ENCODE measurements around the gene PPP1R2B.

Gene PPP1R2B

DNA sequence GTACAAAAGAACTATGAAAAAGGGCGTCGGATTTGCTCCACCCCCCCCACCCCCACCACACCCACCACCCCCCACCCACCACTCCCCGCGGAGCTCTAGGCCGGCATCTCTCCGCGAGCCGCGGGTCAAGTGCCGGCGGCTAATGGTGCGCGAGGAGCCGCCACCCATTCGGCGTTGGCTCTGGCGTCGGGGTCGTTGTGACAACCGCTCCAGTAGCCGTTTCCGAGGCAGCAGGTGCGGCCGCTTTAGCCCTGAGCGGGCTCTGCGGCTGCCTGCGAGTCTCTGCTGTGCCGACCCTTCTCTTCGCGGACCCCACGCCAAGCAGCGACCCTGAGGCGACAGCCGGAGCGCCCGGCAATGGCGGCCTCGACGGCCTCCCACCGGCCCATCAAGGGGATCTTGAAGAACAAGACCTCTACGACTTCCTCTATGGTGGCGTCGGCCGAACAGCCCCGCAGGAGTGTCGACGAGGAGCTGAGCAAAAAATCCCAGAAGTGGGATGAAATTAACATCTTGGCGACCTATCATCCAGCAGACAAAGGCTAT lies at the start of gene PPP1R2B:
PPP1R2B (plus strand) TSS at position 90 of the 546 bp plus-strand sequence; CDS start at position 358, 268 bp downstream.
- Mint-ChIP-seq H3K27me3 (ENCODE audit: low read depth) (peaks cover 25% of the 10 kb centered on the region), H3K27ac (no peak within 1 kb of the TSS), H3K36me3 (ENCODE audit: low read depth) (peaks cover 39% of the 10 kb centered on the region), H3K4me1 (ENCODE audit: low read depth) (peaks cover 20% of the 10 kb centered on the region), H3K9me3 (peaks cover 51% of the 10 kb centered on the region), H3K4me3 (no peak within 1 kb of the TSS)

DNA sequence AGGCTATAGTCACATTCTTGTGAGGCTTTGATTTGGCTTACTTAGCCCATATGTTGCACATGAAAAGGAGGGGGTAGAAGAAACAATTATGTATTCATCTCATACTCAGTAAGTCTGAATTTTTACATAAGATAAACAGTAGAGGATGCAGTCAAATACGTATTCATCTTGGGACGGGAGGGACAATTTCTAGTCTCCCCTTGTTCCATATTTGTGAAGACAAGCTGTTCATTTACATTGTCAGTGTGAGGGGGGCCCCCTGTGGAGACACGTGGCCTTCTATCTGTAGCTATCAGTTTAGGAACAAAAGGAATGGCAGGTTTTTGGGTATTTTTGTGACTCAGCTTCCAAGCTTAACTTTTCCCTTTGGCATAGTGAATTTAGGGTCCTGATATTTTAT lies 49.2 kb upstream of the PPP1R2B start:
- peaks cover 10% of the 10 kb centered on the region for H3K9me3 Mint-ChIP-seq
- no peak overlapping the region for H3K27ac Mint-ChIP-seq
- peaks cover 5% of the 10 kb centered on the region for H3K36me3 Mint-ChIP-seq (ENCODE audit: low read depth)
- H3K4me3 Mint-ChIP-seq, result no peak overlapping the region
- H3K27me3 Mint-ChIP-seq (ENCODE audit: low read depth), result peaks cover 35% of the 10 kb centered on the region
- peaks cover 16% of the 10 kb centered on the region for H3K4me1 Mint-ChIP-seq (ENCODE audit: low read depth)

DNA sequence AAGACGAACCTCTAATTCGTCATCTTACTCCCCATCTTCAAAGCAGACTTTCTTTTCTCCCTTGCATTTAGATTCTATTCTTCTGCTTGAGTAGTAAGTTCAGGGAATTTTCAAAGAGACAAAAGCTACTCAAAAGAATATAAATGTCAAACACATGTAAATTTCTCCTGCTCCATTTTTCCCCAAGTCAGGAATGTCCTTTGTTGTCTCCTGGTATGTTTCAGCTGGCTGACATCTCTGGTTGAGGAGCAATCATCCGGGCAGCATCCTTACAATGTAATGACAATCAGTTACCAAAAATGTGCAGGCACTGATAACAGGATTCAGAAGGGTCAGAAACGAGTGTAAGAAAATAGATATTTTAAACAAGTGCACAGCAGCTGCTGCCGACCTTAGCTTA lies 47.6 kb upstream of the PPP1R2B start:
- Mint-ChIP-seq H3K27me3 (ENCODE audit: low read depth) (peaks cover 29% of the 10 kb centered on the region), H3K4me1 (ENCODE audit: low read depth) (peaks cover 15% of the 10 kb centered on the region), H3K36me3 (ENCODE audit: low read depth) (peaks cover 6% of the 10 kb centered on the region)

DNA sequence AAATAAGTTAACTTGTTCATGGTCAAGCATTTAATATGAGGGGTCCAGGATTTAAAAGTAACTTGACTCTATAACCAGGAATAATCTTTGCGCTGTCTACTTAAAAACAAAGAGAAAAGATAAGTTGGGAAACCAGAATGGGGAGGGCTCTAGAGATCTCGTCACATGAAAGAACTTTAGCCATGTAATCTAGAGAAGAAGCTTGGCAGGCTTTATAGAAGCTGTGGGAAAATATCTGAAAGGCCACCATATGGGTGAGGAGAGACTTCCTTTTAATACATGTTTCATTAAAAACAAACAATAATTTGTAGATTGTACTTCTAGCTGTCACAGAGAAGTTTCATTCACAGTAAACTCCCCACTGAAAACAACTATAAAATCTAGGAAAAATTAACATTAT lies 46.7 kb upstream of the PPP1R2B start:
- Mint-ChIP-seq H3K27me3 (ENCODE audit: low read depth) (peaks cover 29% of the 10 kb centered on the region), H3K4me3 (no peak overlapping the region), H3K36me3 (ENCODE audit: low read depth) (peaks cover 6% of the 10 kb centered on the region)

More for the DNA sequence above, 47.6 kb upstream of the PPP1R2B start:
- no peak overlapping the region for H3K27ac Mint-ChIP-seq
- H3K9me3 Mint-ChIP-seq, result peaks cover 16% of the 10 kb centered on the region
- no peak overlapping the region for H3K4me3 Mint-ChIP-seq

DNA sequence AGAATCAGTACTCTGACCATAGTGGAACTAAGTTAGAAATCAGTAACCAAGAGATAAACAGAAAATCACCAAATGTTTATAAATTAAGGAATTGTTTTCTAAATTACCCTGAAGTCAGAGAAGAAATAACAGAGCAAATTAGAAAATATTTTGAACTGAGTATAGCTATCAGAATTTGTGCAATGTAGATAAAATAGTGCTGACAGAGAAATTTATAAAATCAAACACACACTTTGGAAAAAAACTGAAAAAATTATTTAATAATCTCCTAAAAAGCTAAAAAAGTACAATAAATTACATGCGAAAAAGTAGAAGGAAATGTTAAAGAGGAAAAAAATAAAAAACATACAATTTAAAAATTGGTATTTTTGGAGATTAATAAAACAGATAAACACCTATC lies 37.1 kb upstream of the PPP1R2B start:
- H3K4me1 Mint-ChIP-seq (ENCODE audit: low read depth), result peaks cover 12% of the 10 kb centered on the region
- no peak overlapping the region for H3K27ac Mint-ChIP-seq
- H3K9me3 Mint-ChIP-seq, result peaks cover 13% of the 10 kb centered on the region
- H3K4me3 Mint-ChIP-seq, result no peak overlapping the region
- H3K27me3 Mint-ChIP-seq (ENCODE audit: low read depth), result no peaks in the 10 kb centered on the region
- peaks cover 3% of the 10 kb centered on the region for H3K36me3 Mint-ChIP-seq (ENCODE audit: low read depth)

More for the DNA sequence above, 46.7 kb upstream of the PPP1R2B start:
- H3K27ac Mint-ChIP-seq, result no peak overlapping the region
- peaks cover 15% of the 10 kb centered on the region for H3K4me1 Mint-ChIP-seq (ENCODE audit: low read depth)
- peaks cover 16% of the 10 kb centered on the region for H3K9me3 Mint-ChIP-seq

DNA sequence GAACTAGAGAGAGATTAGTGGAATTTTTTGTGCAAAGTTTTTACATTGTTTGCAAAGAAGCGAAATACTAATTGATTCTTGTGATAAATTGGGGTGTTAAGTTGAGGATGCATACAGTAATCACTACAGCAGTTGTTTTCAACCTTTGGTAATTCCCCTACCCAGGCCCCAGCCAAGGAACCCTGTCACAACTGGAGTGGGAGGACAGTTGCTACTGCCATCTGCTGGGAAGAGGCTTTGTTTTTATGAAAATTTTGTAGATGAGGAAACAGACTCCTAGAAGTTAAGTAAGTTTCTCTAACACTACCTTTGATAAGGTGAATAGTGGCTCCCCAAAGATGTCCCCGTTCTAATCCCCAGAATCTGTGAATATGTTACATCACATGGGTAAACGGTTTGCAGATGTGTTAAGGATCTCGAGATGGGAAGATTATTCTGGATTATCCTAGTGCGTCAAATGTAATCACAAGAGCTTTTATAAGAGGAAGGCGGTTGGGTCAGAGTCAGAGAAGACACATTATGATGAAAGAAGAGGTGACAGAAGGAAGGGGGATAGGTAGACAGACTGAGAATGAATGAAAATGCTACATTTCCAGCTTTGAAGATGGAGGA lies 34.0 kb upstream of the PPP1R2B start:
- Mint-ChIP-seq H3K4me3 (no peak overlapping the region), H3K27me3 (ENCODE audit: low read depth) (no peaks in the 10 kb centered on the region), H3K27ac (no peak overlapping the region), H3K36me3 (ENCODE audit: low read depth) (peaks cover 3% of the 10 kb centered on the region), H3K4me1 (ENCODE audit: low read depth) (peaks cover 12% of the 10 kb centered on the region), H3K9me3 (peaks cover 6% of the 10 kb centered on the region)

DNA sequence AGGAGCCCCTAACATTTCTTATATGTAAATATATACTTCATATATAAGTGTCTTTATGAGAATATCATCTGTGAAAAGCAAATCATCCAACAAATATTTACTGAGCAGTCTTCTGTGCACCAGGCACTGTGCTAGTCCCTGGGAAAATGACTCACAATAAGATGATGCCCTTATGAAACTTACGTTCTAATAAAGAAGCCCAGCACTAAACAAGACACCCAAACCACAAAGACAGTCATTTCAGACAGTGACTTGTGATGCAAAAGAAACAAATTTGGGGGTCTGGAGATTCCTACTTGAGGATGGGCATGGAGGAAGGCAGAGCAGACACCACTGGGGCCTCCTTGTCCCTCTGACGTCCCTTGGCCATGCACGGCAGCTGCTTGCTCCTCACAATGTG lies 30.6 kb upstream of the PPP1R2B start:
- no peak overlapping the region for H3K4me3 Mint-ChIP-seq
- no peaks in the 10 kb centered on the region for H3K27me3 Mint-ChIP-seq (ENCODE audit: low read depth)
- peaks cover 13% of the 10 kb centered on the region for H3K4me1 Mint-ChIP-seq (ENCODE audit: low read depth)
- no peak overlapping the region for H3K27ac Mint-ChIP-seq
- peaks cover 6% of the 10 kb centered on the region for H3K36me3 Mint-ChIP-seq (ENCODE audit: low read depth)
- no peaks in the 10 kb centered on the region for H3K9me3 Mint-ChIP-seq

DNA sequence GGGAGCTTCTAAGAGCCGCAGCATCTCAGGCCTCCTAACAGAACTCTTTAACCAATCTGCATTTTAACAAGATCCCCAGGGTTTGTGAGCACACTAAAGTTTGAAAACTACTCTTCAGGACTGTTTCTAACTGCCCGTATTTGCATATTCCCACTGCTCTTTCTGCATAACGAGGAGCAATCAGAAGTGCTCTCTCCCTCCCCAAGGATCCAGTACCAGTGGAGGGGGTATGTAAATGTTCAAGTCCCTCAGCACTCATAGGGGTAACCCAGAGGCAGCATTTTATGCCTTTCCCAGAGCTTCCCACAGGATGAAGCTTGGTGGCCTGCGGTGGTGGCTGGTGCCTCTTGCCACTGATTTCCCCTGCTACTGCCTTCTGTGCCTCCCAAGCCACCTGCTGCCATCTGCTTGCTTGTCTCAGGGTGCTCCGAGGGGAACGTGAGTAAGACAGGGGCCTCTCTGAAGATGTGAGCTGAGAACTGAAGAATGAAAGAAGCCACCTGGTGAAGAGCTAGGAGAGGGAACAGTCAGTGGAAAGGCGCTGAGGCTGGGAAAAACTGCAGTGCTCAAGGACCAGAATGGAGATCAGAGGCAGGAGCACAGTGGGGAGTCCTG lies 30.0 kb upstream of the PPP1R2B start:
- H3K36me3 Mint-ChIP-seq (ENCODE audit: low read depth), result peaks cover 6% of the 10 kb centered on the region
- H3K27me3 Mint-ChIP-seq (ENCODE audit: low read depth), result no peaks in the 10 kb centered on the region
- H3K4me3 Mint-ChIP-seq, result no peak overlapping the region
- no peak overlapping the region for H3K27ac Mint-ChIP-seq
- H3K4me1 Mint-ChIP-seq (ENCODE audit: low read depth), result peaks cover 13% of the 10 kb centered on the region
- no peaks in the 10 kb centered on the region for H3K9me3 Mint-ChIP-seq

DNA sequence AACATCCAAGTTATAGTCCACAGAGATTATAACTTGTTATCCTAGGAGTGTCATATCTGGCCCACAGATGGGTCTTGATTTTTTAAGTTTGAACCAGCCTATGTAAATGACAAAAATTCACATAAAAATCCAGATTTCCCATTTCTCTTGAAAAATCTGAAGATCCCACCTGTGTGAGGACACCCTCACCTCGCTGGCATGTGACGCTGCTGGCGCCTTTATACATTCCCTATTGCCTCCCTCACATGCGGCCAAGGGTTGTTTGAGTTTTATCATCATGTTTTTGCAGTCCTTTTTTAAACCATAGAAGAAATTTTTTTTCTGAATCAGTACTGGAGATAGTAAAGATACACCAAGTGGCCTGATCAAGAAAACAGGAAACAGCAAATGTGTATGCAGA lies 25.9 kb upstream of the PPP1R2B start:
- peaks cover 22% of the 10 kb centered on the region for H3K36me3 Mint-ChIP-seq (ENCODE audit: low read depth)
- no peak overlapping the region for H3K27ac Mint-ChIP-seq
- no peaks in the 10 kb centered on the region for H3K27me3 Mint-ChIP-seq (ENCODE audit: low read depth)
- H3K9me3 Mint-ChIP-seq, result peaks cover 12% of the 10 kb centered on the region
- no peak overlapping the region for H3K4me3 Mint-ChIP-seq
- peaks cover 15% of the 10 kb centered on the region for H3K4me1 Mint-ChIP-seq (ENCODE audit: low read depth)

DNA sequence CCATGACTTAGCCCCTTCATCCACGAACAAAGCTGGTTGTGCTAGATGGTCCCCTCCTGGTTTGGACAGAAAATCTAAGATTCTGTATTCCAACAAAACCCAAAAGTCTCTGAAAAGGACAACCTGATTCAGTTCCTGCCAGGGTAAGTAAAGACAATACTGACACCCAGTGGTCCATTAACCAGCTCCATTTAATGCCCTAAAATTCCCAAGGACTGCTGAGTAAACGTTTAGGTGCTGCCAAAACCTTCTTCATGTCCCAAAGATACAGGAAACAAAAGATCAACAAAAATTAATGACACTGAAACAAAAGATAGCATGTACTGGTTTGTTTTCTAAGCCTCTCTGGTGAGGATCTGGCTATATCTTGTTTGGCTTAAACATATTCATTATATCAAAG lies 25.3 kb upstream of the PPP1R2B start:
- H3K36me3 Mint-ChIP-seq (ENCODE audit: low read depth), result peaks cover 24% of the 10 kb centered on the region
- H3K4me3 Mint-ChIP-seq, result no peak overlapping the region
- peaks cover 15% of the 10 kb centered on the region for H3K4me1 Mint-ChIP-seq (ENCODE audit: low read depth)
- H3K27ac Mint-ChIP-seq, result no peak overlapping the region
- peaks cover 13% of the 10 kb centered on the region for H3K9me3 Mint-ChIP-seq
- no peaks in the 10 kb centered on the region for H3K27me3 Mint-ChIP-seq (ENCODE audit: low read depth)

DNA sequence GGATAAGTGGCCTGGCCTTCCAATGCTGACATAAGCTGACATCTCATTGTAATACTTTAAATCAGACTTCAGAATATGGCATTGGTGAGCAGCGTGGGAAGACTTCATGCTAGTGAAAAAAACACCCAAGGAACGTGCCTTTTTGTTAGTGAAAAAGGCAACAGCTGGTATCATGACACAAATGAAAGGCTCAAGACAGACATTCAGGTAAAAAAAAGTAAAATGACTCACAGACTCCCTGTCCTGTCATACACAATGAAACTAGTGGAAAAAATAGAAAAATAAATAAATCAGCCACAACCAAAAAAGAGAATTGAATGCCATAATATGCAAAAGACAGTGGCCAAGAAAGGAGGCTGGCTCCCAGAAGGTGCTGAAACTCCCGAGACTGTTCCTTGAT lies 24.4 kb upstream of the PPP1R2B start:
- Mint-ChIP-seq H3K36me3 (ENCODE audit: low read depth) (peaks cover 24% of the 10 kb centered on the region), H3K4me1 (ENCODE audit: low read depth) (peaks cover 17% of the 10 kb centered on the region), H3K4me3 (no peak overlapping the region), H3K27ac (no peak overlapping the region), H3K27me3 (ENCODE audit: low read depth) (no peaks in the 10 kb centered on the region), H3K9me3 (peaks cover 13% of the 10 kb centered on the region)

DNA sequence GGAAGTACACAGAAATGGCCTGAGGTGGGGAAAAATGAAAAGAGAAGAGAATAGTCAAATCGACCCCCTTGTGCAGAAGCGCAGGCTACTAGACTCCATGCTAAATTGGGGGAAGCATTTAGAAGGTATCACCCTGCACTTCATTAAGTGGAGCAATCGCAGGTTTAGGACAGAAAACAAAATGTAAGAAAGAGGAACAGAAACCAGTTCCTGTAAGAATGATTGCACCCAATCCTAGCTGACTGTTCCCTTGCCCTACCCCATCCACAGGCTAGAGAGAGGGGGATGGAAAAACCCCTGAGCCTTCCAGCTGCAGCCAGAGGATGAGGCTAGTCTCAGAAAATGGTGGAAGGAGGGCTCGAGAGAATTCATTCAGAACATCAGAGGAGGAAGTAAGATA lies 23.9 kb upstream of the PPP1R2B start:
- H3K27me3 Mint-ChIP-seq (ENCODE audit: low read depth), result no peaks in the 10 kb centered on the region
- H3K27ac Mint-ChIP-seq, result no peak overlapping the region
- H3K4me3 Mint-ChIP-seq, result no peak overlapping the region
- H3K9me3 Mint-ChIP-seq, result peaks cover 13% of the 10 kb centered on the region
- peaks cover 21% of the 10 kb centered on the region for H3K36me3 Mint-ChIP-seq (ENCODE audit: low read depth)
- H3K4me1 Mint-ChIP-seq (ENCODE audit: low read depth), result peaks cover 17% of the 10 kb centered on the region

DNA sequence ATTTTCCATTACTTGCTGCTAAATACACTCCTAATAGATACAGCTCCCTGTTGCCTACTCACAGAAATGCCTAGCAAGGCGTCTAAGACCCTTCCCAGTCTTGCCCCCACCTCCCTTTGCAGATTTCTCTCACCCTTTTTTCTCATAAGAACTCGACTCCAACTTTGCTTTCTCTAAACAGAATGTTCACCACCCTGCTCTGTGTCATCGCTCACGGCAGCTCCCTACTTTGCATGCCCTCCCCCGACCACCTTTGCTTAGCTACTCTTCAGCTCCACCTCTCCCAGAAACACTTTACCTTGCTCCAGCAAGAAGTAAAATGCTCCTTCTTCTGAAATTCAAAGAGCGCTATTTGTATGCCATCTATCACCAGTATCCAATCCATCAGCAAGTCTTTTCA lies 15.2 kb upstream of the PPP1R2B start:
- H3K27me3 Mint-ChIP-seq (ENCODE audit: low read depth), result no peaks in the 10 kb centered on the region
- H3K4me3 Mint-ChIP-seq, result no peak overlapping the region
- no peaks in the 10 kb centered on the region for H3K9me3 Mint-ChIP-seq
- H3K27ac Mint-ChIP-seq, result peak overlapping the region; percentile 9
- peaks cover 10% of the 10 kb centered on the region for H3K36me3 Mint-ChIP-seq (ENCODE audit: low read depth)
- peaks cover 24% of the 10 kb centered on the region for H3K4me1 Mint-ChIP-seq (ENCODE audit: low read depth)

DNA sequence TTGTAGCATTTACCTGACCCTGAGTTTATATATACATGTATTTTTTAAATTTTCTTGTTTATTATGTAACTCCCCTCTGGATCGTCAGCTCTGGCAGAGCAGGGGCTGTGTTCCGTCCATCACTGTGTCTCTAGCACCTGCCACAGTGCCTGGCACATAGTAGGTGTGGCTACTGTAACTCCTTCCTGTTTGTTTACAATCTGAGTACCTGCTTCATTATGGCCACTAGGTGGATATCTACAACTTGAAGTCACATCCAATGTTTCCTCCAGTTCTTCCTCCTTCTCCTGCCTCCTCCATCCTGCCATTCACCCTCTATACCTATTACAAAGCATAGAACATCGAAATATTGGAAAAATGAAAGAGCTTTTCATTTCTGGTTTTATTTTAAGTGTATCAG lies 14.2 kb upstream of the PPP1R2B start:
- H3K27me3 Mint-ChIP-seq (ENCODE audit: low read depth), result no peaks in the 10 kb centered on the region
- H3K4me1 Mint-ChIP-seq (ENCODE audit: low read depth), result peaks cover 23% of the 10 kb centered on the region
- peaks cover 10% of the 10 kb centered on the region for H3K36me3 Mint-ChIP-seq (ENCODE audit: low read depth)
- no peak overlapping the region for H3K4me3 Mint-ChIP-seq
- H3K9me3 Mint-ChIP-seq, result no peaks in the 10 kb centered on the region
- H3K27ac Mint-ChIP-seq, result no peak overlapping the region

DNA sequence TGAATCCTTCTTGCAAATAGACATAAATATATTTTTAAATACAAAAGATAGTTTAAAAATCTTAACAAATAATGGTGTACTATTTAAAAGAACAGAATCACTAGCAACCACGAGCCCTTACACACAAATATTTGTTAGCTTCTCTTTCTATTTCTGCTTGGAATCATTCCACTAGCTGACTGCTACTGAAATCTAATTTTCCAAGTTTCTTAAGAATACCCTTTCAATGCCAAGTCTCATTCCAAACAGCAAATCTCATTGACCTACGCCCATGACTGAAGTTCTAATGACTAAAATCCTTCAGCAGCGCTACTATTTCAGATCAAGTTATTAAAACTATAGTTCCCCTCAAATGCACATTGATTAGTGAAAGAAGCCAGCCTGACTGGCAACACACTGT lies 13.2 kb upstream of the PPP1R2B start:
- H3K27me3 Mint-ChIP-seq (ENCODE audit: low read depth), result no peaks in the 10 kb centered on the region
- no peaks in the 10 kb centered on the region for H3K9me3 Mint-ChIP-seq
- no peak overlapping the region for H3K4me3 Mint-ChIP-seq
- H3K27ac Mint-ChIP-seq, result no peak overlapping the region
- peaks cover 10% of the 10 kb centered on the region for H3K36me3 Mint-ChIP-seq (ENCODE audit: low read depth)
- peaks cover 25% of the 10 kb centered on the region for H3K4me1 Mint-ChIP-seq (ENCODE audit: low read depth)

All from T-helper 1 cell treated with Interleukin-12 subunit alpha and Interleukin-12 subunit beta and Interleukin-4 antibody, amounts not matched to agents 30 μg/mL and 1 μg/mL, for 36 hours (primary cell).